ENCODE data around the gene SPAG16.

DNA sequence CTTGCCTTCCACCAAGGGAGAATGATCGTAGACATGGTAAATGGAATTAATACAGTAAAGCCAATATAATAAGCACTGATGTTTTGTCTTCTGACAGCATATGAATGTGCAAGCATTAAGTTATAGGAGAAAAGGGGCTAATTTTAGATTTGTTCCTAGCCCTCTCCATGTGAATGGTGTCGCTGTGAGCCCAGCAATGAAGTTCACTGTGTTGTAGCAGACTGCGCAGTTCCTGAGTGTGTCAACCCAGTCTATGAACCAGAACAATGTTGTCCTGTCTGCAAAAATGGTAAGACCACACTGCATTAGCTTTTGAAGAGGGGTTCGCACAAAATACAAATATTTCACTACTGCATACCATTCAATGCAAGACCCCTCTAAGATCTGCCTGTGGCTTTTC, 1152.2 kb downstream of the SPAG16 start:
- TF ChIP-seq, protein P1, sequence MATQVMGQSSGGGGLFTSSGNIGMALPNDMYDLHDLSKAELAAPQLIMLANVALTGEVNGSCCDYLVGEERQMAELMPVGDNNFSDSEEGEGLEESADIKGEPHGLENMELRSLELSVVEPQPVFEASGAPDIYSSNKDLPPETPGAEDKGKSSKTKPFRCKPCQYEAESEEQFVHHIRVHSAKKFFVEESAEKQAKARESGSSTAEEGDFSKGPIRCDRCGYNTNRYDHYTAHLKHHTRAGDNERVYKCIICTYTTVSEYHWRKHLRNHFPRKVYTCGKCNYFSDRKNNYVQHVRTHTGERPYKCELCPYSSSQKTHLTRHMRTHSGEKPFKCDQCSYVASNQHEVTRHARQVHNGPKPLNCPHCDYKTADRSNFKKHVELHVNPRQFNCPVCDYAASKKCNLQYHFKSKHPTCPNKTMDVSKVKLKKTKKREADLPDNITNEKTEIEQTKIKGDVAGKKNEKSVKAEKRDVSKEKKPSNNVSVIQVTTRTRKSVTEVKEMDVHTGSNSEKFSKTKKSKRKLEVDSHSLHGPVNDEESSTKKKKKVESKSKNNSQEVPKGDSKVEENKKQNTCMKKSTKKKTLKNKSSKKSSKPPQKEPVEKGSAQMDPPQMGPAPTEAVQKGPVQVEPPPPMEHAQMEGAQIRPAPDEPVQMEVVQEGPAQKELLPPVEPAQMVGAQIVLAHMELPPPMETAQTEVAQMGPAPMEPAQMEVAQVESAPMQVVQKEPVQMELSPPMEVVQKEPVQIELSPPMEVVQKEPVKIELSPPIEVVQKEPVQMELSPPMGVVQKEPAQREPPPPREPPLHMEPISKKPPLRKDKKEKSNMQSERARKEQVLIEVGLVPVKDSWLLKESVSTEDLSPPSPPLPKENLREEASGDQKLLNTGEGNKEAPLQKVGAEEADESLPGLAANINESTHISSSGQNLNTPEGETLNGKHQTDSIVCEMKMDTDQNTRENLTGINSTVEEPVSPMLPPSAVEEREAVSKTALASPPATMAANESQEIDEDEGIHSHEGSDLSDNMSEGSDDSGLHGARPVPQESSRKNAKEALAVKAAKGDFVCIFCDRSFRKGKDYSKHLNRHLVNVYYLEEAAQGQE (tag by site-specific recombination; IDR thresholded peaks at IDR 0.05), result no peak
- TF ChIP-seq ZNF658 (tag by site-specific recombination; IDR thresholded peaks at IDR 0.05), result no peak
- TF ChIP-seq, protein P2, sequence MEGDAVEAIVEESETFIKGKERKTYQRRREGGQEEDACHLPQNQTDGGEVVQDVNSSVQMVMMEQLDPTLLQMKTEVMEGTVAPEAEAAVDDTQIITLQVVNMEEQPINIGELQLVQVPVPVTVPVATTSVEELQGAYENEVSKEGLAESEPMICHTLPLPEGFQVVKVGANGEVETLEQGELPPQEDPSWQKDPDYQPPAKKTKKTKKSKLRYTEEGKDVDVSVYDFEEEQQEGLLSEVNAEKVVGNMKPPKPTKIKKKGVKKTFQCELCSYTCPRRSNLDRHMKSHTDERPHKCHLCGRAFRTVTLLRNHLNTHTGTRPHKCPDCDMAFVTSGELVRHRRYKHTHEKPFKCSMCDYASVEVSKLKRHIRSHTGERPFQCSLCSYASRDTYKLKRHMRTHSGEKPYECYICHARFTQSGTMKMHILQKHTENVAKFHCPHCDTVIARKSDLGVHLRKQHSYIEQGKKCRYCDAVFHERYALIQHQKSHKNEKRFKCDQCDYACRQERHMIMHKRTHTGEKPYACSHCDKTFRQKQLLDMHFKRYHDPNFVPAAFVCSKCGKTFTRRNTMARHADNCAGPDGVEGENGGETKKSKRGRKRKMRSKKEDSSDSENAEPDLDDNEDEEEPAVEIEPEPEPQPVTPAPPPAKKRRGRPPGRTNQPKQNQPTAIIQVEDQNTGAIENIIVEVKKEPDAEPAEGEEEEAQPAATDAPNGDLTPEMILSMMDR (tag by site-specific recombination; IDR thresholded peaks at IDR 0.05), result no peak
- no peak for TF ChIP-seq SCRT2 (tag by site-specific recombination; IDR thresholded peaks at IDR 0.05)
- no peak for TF ChIP-seq ZNF510 (tag by site-specific recombination; IDR thresholded peaks at IDR 0.05; ENCODE audit: insufficient replicate concordance)
- TF ChIP-seq ZFP41 (tag by site-specific recombination; IDR thresholded peaks at IDR 0.05; ENCODE audit: borderline replicate concordance), result no peak
- no peak for TF ChIP-seq ZNF701 (tag by site-specific recombination; IDR thresholded peaks at IDR 0.05)
- no peak for TF ChIP-seq ZBTB26 (tag by site-specific recombination; optimal IDR thresholded peaks at IDR 0.05)
